22Rv1 (cell line): Measurements from ENCODE around the gene HECTD1.

Experiments used
- CTCF ChIP-seq: fragments of 450-650 bp; IDR thresholded peaks from 2 replicates; pipeline ENCODE4 v1.5.1; 2017; ENCODE audit warnings: mild to moderate bottlenecking
- ZFX ChIP-seq: fragments of 450-650 bp; IDR thresholded peaks from 2 replicates; pipeline ENCODE4 v1.6.1; 2017; ENCODE audit warnings: antibody characterized with exemption, borderline replicate concordance

GRCh38 chr14:31235462-31235861 lies 27.9 kb upstream of the HECTD1 start:
- TF ChIP-seq CTCF (no peak), ZFX (no peak)
